GM21390 (cell line): ENCODE data around the gene RGS7.
"Not testable (repeated sequence)": the region's sequence is repeated elsewhere in the genome, so short reads cannot be mapped to it uniquely, and the experiment has no call there.

Experiments
- ATAC-seq: cut with Tn5 transposase; IDR thresholded peaks from one replicate; pipeline ENCODE4 v1.9.1; 2021; ENCODE audit not compliant: unreplicated experiment

Gene RGS7

DNA sequence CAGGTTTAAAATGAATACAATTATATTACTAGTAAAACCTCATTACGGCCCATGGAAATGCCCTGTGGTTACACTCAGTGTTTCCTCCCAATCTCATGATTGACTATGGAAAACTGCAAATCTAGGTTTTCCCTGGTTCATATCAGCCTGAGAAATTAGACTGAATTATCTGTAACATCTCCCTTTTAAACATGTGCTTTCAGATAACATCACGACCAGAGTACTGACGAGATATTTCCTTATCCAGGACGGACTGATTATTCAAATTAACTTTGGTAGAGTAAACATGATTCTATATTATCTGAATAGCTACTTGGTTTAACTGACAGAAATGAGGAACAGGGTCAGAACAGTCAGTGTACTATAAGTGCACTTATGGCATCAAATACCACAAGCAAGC is 82.3 kb downstream of the RGS7 start:
- no peak for ATAC-seq

DNA sequence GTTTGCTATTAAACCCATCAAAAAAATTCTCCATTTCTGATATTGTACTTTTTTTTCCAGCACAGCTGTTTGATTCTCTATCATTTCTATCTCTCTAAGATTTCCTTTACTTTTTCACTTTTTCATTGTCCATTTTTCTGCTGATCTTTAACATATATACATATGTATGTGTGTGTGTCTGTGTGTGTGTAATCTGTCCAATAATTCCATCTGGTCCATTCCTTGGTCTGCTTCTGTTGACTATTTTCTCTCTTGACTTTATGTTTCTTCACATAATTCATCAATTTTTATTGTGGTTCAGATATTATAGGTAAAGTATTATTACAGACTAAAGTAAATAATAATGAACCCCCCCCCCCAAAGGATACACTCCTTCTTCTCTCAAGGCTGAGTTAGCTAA is 84.2 kb downstream of the RGS7 start:
- no peak for ATAC-seq

DNA sequence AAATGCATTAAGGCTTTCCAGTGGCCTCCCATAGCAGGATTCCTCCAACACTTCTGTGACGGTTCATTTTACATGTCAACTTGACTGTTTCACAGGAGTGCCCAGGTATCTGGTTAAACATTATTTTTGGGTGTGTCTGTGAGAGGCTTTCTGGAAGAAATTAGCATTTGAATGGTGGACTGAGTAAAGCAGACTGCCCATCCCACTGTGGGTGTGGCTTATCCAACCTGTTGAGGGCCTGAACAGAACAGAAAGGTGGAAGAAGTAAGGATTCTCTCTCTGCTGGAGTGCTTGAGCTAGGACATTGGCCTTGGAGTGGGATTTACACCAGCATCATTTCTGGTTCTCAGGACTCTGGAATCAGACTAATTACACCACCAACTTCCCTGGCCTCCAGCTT is 85.6 kb downstream of the RGS7 start:
- no peak for ATAC-seq

DNA sequence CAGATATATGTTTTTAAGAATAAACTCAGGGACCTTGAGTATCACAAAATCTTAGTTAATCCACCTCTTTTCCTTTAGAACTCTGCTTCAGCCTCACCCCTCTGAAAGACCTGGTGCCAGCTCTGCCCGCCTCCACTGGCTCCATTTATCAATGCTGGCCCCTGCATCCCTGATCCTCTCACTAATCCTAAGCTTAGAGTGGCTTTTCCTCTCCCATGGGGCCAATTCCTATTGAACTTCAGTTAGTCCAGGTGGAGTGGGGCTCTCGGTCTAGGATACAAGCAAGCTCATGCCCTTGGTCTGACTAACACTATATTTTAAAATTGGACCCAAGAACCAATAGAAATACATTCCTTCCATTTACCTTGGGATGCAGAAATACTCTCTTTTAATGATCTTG is 87.0 kb downstream of the RGS7 start:
- ATAC-seq = no peak

DNA sequence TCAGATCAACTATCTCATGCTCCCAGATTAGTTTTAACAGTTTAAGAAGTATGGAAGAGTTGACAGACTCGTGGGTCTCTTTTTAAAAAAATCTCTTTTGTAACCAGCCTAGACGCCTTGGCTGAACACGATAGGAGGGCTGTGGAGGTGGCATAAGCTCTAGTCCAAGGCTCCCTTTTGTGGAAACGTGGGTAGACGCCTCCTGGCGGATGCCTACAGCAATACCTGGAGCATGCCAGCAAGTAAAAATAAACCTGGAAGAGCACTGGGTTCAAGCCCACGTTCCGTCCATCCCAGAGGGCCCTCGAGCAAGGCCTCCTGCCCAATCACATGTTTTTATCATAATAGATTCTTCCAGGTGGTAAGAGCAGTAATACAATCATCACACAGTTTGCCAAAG is 87.9 kb downstream of the RGS7 start:
- no peak for ATAC-seq

DNA sequence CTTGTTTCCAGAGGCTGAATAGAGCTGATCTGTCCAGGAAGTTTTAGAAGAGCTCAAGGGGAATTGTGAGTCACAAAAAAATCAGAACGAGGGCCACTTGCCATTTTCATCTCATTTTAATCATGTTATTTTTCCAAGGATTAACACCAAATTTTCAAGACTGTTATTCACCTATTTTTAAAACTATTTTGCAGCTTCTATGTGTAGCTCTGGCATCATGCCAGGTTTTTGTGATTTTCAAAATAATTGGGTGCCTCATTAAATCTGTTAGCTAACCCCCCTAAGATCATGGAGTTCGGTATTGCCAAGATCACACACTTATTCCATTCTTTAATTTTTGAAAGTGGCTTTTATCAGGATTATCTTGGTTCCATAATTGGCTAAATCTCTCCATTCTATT is 90.9 kb downstream of the RGS7 start:
- ATAC-seq = no peak

DNA sequence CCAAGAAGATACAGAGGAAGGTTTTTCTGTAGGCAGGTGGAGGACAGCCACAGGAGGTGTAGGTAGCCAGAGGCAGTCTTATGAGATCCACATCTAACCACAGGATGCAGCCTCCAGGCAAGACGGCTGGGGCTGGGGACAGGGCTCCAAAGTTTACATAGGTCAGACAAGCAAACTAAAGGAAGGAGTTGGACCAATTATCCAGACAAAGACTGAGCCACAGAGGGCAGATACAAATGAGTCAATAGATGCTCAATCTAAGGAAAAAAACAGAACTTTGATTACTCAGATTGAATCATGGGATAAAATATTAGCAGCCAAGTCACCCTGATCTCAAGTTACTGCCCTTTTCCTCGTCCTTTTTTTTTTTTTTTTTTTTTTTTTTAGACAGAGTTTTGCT is 91.6 kb downstream of the RGS7 start:
- no peak for ATAC-seq

DNA sequence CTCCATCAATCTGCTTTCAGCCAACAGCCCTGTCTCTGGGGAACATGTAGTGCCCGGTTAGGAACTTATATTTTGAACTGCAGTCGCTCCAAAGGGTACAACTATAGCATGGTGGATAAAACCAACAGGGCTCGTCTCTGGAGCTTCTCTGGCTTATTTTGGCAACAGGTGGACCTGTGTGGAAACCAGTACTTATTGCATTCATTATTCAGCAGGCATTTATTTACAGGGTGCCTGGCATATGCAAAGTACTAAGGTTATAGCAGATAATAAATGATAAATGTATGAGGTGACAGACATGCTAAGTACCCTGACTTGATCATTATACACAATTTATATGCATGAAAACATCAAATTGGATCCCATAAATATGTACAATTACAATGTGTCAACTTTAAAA is 93.7 kb downstream of the RGS7 start:
- no peak for ATAC-seq

DNA sequence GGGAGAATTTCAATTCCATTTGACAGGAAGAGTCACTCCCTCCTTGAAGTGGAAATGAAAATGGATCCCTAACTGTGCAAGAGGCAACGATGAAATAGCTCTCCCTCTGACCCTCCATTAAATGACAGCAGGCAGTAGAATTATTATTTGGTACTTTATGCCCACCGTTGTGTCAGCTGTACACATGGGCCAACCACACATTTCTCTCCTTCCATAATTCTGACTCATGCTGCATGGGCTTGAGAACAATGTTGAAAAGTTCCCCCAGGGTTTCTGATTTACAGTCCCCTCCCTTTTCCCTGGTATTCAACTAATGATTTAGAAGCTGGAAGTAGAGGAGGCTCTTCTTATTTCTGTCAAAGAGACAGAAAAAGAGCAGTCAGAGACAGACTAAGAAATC is 103.5 kb downstream of the RGS7 start:
- ATAC-seq = no peak

DNA sequence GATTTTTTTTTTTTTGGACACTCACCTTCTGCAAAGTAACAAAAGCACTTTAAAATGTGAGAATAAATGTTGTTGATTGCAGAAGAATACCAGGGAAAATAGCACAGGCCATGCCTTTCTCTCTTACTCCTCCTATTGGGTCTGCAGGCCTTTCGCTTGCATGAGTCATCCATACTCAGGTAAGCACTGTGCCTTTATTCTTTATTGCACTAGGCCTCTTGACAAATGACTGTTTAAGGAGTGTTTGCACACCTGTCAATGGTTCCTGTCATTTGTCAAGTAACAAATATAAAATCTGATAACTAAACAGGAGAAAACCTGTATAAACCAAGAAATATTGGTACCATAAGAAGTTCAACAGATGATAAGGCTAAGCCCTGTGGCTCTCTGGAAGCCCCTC is 106.5 kb downstream of the RGS7 start:
- ATAC-seq = no peak

DNA sequence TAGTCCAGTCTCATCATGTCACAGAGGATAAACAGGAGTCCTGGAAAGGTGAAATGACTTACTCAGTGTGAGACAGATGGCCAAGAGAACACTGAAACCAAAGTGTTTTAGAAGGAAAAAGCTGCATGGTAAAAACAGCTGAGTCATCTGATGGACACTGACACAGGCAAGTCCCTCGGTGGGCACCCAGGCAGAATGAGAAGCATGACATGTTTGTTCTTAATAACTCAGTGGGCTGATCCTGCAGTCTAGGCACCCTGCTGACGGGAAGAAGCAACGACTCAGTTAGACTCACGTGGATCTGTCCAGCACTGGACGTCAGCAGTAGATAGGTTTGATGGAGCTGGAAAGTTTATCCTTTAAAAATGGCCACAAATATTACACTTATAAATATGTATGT is 116.9 kb downstream of the RGS7 start:
- no peak for ATAC-seq

DNA sequence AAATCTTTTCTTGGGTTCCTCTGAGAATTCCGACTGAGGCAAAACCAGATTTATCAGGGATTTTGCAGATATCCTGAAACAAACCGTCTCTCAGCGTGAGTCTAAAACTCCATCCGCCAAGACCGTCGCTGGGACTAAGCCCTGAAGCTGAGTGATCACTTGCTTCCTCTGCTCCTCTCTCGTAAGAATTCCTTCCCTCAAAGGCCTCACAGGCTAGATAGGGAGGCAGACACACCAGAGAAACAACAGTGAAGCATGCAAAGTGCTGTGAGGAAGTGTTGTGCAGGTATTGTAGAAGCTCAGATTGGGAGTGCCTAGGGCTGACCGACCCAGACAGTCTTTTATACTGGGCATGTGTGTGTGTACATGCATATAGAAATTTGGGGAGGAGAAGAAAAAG is 119.1 kb downstream of the RGS7 start:
- no peak for ATAC-seq

DNA sequence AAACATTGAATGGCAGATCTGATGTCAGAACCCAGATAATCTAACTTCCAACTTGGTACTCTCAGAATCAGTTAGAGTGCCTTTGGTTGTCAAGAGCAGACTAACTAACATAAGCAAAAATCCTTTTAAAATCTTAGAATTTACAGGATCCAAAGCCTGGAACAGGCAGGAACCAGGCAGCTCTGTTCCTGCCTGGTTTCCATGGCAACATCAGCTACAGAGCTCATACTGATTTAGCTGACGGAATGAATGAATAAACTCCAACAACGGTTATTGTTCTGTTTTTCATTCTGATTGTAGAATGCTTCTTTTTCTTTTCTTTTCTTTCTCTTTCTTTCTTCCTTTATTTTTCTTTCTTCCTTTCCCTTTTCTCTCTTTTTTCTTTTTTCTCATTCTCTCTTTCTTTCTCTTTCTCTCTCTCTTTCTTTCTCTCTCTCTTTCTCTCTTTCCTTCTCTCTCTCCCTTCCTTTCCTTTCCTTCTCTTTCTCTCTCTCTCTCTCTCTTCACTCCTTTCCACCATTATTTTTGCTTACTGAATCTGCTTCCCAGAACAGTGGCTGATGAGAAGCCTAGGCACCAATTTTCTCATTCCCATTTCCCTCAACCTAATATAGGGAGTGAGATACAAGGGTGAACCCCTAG is 121.6 kb downstream of the RGS7 start:
- no peak for ATAC-seq

DNA sequence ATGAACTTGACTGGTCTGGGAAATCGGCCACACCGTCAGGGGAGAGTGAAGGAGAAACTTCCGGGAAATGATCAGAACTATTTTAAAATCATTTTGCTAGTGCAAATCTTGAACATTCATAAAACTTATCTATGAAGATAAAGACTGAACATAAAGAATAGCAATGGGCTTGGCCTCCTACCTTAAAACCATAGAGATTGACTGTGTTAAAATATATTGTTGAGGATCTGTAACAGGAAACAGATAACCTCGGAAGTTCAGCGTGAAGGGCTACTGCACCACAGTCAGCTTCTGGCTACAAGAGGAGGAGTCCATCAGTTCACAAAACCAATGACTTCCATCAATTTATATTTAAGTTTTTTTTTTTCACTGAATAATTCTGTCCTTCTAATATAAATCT is 127.3 kb downstream of the RGS7 start:
- no peak for ATAC-seq

DNA sequence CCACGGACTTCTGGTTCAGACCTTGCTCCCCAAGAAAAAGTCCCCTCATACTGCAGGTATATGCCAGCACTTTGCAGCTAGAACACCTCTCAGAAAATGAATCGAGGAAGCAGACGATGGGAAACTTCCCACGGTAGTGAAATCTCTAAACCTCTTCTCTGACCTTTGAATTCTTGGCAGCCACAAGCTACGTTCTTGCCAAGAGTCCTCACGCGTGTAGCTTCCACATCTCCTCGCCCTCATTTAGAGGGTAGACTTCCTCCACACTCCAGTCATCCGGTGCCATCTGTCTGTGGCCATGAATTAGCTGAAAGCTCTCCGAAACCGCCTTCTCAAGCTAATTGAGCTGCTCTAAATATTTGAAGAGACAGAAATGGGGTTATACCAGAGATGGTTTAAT is 127.8 kb downstream of the RGS7 start:
- no peak for ATAC-seq

DNA sequence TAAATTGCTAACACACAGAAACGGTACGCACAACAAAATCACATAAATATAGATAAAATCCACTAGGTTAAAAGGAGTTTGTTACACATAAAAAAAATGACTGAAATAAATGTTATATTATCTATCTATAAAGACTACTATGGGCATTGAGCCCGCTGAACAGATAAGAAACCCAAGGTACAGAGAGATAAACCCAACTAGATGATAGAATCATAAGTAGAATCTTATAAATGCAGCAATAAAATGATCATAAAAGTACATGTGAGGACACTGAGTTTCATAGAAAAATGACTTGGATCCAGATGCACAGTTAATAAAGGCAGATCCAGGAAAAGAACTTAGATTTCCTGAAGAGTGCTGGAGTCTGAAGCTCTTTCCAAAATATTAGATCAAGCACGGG is 128.7 kb downstream of the RGS7 start:
- ATAC-seq = no peak

DNA sequence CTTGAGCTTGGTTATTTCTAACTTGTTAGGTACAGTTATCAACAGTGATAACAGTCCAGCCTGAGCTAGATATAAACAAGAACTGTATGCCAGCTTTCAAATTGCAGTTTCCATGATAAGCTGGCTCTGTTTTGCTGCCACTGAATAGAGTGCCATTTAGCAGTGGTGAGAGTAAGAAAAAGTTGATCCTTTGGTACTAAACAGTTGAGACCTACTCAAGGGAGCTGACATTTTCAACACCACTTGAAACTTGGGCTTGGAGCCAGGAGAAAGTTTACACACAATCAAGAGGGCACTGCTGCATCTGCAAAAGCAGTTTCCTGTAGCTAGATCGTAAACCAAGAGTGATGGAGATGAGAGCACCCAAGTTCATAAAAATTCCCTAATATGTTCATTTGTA is 131.3 kb downstream of the RGS7 start:
- ATAC-seq = no peak

DNA sequence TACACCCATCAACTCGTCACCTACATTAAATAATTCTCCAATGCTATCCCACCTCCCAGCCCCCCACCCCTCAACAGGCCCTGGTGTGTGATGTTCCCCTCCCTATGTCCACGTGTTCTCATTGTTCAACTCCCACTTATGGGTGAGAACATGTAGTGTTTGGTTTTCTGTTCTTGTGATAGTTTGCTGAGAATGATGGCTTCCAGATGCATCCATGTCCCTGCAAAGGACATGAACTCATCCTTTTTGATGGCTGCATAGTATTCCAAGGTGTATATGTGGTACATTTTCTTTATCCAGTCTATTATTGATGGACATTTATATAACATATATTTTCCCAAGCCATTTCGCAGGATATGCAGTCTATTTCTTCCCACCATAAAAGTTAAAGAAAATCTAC is 132.8 kb downstream of the RGS7 start:
- not testable (repeated sequence) for ATAC-seq

DNA sequence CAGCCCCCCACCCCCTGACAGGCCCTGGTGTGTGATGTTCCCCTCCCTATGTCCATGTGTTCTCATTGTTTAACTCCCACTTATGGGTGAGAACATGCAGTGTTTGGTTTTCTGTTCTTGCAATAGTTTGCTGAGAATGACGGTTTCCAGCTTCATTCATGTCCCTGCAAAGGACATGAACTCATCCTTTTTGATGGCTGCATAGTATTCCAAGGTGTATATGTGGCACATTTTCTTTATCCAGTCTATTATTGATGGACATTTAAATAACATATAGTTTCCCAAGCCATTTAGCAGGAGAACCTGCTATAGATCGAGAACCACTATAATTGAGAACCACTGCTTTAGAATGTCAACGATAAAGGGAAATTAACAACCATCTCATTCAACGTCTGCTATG is 134.2 kb downstream of the RGS7 start:
- not testable (repeated sequence) for ATAC-seq

DNA sequence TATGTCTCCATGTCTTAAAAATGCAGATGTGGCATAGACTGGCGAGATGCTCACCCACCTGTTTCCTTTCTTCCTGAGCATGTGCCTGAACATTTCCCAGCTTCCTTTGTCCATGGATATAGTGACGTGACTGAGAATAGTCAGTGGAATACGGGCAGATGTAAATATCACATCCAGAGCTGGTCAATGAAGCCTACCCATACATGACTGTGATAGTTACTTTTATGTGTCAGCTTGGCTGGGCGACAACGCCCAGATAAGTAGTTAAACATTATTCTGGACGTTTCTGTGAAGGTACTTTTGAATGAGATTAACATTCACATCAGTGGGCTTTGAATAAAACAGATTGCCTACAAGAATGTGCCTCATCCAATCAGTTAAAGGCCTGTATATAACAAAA is 135.7 kb downstream of the RGS7 start:
- ATAC-seq = no peak

DNA sequence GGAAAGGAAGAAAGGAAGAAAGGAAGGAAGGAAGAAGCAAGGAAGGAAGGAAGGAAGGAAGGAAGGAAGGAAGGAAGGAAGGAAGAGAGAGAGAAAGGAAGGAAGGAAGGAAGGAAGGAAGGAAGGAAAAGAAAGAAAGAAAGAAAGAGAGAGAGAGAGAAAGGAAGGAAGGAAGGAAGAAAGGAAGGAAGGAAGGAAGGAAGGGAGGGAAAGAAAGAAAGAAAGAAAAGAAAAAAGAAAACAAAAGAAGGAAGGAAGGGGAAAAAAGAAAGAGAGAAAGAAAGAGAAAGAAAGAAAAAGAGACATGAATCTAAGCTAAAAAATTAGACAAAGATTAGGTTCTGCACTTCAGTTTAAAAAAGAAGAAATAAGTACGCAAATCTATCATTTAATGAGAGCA is 136.1 kb downstream of the RGS7 start:
- not testable (repeated sequence) for ATAC-seq

DNA sequence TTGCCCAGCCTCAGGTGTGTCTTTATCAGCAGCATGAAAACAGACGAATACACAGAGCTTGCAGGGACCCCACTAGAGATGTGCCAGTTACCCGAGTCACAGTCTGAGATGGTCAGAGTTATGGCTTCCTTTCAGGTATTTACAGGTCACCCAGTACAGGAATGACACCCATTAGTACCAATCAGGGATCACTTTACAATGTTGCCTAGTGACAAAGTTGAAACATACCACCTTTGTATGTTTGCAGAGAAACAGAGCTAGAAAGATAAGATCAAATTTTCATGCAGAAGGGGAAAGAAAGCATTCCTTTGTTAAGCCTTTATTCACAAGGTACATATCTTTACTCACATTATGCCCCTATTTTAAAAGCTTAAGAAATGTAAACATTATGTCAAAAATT is 137.6 kb downstream of the RGS7 start:
- ATAC-seq = no peak

DNA sequence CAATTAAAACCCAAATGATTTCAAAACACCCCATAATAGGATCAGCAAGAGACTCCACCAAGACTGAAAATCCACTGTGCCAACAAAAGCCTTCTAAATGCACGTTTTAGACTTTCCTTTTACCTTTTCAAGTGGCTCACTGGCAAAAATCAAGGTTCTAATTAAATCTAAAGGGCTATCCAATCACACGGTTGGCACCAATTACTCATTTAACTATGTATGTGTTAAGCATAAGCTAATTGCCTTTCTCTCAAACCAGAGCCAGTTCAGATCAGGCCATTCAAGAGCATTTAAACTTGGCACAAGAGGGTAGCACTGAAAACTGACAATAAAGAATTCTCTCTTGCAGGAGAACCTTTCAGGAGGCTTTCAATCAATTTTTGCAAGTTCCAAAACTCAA is 139.5 kb downstream of the RGS7 start:
- no peak for ATAC-seq

DNA sequence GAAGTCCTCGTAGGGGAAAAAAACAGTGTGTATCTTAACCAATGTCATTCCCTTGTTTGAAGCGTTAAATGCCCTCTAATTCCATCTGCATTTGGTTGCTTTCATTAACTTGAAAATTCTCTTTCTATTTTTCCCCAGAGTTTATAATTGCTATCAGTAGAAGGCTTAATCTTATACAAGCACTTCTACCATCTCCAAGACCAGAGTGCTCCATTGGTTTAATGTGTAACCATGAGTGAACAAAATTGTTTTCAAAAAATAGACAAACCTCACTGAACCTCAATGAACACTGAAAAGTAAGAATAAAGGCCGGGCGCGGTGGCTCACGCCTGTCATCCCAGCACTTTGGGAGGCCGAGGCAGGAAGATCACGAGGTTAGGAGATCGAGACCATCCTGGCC is 141.3 kb downstream of the RGS7 start:
- no peak for ATAC-seq
